ENCODE results near the gene VMAC. TPM values are rescaled to one million over a fixed set of nuclear protein-coding genes. Genes with fewer than 3 reads are reported as not detected.

Gene VMAC
- polyA plus RNA-seq, 1 donor (not counting 4 experiments of a cell fraction or from before 2014, with no cell fraction given), result 2.2 TPM

DNA sequence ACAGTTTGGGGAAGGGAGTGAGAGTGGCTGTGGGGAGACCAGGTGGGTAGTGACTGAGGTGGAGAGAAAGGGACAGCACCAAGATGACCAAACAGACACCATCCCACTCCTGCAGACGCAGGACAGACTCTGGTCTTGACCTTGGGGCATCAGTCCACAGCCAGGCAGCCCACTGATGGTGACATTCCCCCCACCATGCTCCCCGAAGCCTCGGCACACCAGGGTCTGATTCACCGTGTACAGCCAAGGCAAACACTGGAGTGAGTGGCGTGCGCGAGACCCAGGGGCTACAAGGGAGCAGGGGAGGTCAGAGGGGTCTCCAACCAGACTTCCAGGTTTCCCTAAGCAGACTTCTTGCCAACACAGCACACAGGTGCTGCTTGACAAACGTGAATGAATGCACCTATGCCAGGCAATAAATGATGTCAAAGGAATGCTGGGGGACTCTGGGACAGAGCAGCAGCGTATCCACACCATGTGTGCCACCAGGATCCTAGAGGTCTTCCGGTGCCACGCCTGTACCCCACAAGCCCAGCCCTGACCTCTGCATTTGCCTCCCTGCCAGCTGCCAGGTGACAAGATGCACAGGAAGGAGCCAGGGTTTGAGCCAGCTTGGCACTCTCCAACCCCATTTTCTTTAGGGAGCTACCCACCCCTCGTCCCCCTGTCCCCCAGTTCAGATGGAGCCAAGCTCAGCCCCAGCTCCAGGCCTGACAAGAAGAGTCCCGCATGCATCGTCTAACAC, 54.8 kb downstream of the VMAC start:
- Histone ChIP-seq H3K4me2 (ENCODE audit: control insufficient read depth, extremely low read depth, insufficient read depth, low read depth, low read length) (no peak overlapping the region), H2AFZ (ENCODE audit: control insufficient read depth, low read length) (no peak overlapping the region), H3K27ac (ENCODE audit: control insufficient read depth, insufficient read depth, low read length) (no peak overlapping the region), H3K9me3 (ENCODE audit: control insufficient read depth, low read depth, low read length) (no peaks in the 10 kb centered on the region), H3K9me1 (ENCODE audit: control insufficient read depth, extremely low read depth, insufficient read depth, low read length) (no peaks in the 10 kb centered on the region), H3K4me1 (ENCODE audit: control insufficient read depth, extremely low read depth, insufficient read depth, low read length) (no peaks in the 10 kb centered on the region), H3K79me2 (ENCODE audit: control insufficient read depth, insufficient read depth, low read length) (peaks cover 93% of the 10 kb centered on the region), H4K20me1 (ENCODE audit: control insufficient read depth, extremely low read depth, insufficient read depth, low read length) (peaks cover 11% of the 10 kb centered on the region), H3K9ac (ENCODE audit: control insufficient read depth, extremely low read depth, insufficient read depth, low read length) (no peak overlapping the region), H3K36me3 (ENCODE audit: control insufficient read depth in 2 of 2, extremely low read depth in 1 of 2, insufficient read depth in 2 of 2, low read length in 2 of 2) (peaks cover 0 to 2% of the 10 kb centered on the region in 2 experiments), H3K27me3 (ENCODE audit: control insufficient read depth, extremely low read depth, insufficient read depth, low read length) (no peaks in the 10 kb centered on the region), H3K4me3 (ENCODE audit: control insufficient read depth in 2 of 3, extremely low read depth in 1 of 3, insufficient read depth in 2 of 3, low read depth in 1 of 3, low read length in 3 of 3) (no peak overlapping the region)
- TF ChIP-seq CTCF (optimal IDR thresholded peaks at IDR 0.05 in 1 of 3, IDR thresholded peaks at IDR 0.05 in 1 of 3, conservative IDR thresholded peaks at IDR 0.05 in 1 of 3; ENCODE audit: extremely low read depth in 1 of 3, insufficient read depth in 2 of 3, low read length in 3 of 3), result no peak
- TF ChIP-seq EZH2 (IDR thresholded peaks at IDR 0.05; ENCODE audit: low read length), result no peak
- dilution Hi-C loops (cut with MboI; ENCODE audit: extremely low pct_ligation_motif_present, low sequenced_read_pairs), result no loop called here
- DNase-seq (ENCODE audit: low read depth, low spot score), result no peak
- no peak for FAIRE-seq

Other genes starting within 250 kb of the VMAC start
- 28.5 to 80.5 TPM (median 35.2 TPM) in 3 replicates for gene MICOS13, start 224.4 kb upstream of the VMAC start, polyA plus RNA-seq
- gene HSD11B1L, start 223.8 kb upstream of the VMAC start, polyA plus RNA-seq, result 3.3 to 9.1 TPM (median 3.7 TPM) in 3 replicates
- 562 to 1,236 TPM (median 636 TPM) in 3 replicates for gene RPL36, start 214.6 kb upstream of the VMAC start, polyA plus RNA-seq
- gene LONP1, start 184.7 kb upstream of the VMAC start, polyA plus RNA-seq, result 24.2 to 29.6 TPM (median 27.7 TPM) in 3 replicates
- not detected in 3 replicates for gene CATSPERD, start 184.2 kb upstream of the VMAC start, polyA plus RNA-seq
- 0.55 to 1.4 TPM (median 0.76 TPM) in 3 replicates for gene PRR22, start 120.1 kb upstream of the VMAC start, polyA plus RNA-seq
- 12.0 to 14.9 TPM (median 14.2 TPM) in 3 replicates for gene DUS3L, start 113.7 kb upstream of the VMAC start, polyA plus RNA-seq
- gene NRTN, start 99.8 kb upstream of the VMAC start, polyA plus RNA-seq, result not detected in 3 replicates
- not detected in 3 replicates for gene FUT6, start 65.2 kb upstream of the VMAC start, polyA plus RNA-seq
- gene FUT3, start 53.4 kb upstream of the VMAC start, polyA plus RNA-seq, result 2.6 to 3.0 TPM (median 2.9 TPM) in 3 replicates
- 0.03 TPM in 1 of 3 replicates, not detected in the others for gene FUT5, start 34.3 kb upstream of the VMAC start, polyA plus RNA-seq
- gene NDUFA11, start 1.1 kb upstream of the VMAC start, polyA plus RNA-seq, result 122 to 323 TPM (median 217 TPM) in 3 replicates
- 1.6 to 3.6 TPM (median 2.7 TPM) in 3 replicates for gene CAPS, start 9.4 kb downstream of the VMAC start, polyA plus RNA-seq
- gene RANBP3, start 73.3 kb downstream of the VMAC start, polyA plus RNA-seq, result 36.4 to 61.4 TPM (median 44.6 TPM) in 3 replicates
- 5.8 to 7.3 TPM (median 5.9 TPM) in 3 replicates for gene RFX2, start 205.6 kb downstream of the VMAC start, polyA plus RNA-seq
- gene ACSBG2, start 230.8 kb downstream of the VMAC start, polyA plus RNA-seq, result not detected in 3 replicates